Thymus (tissue), 11 donors: ENCODE measurements around the gene C22orf39. TPM values are rescaled to one million over a fixed set of nuclear protein-coding genes. Genes with fewer than 3 reads are reported as not detected.

ENCODE experiments used
- DNase-seq, 9 donors: peaks; one replicate each; pipeline ENCODE4 v3.0.0-alpha.2; 2013; ENCODE audit warnings: low spot score in 9 of 9, low read depth in 6 of 9, missing footprints in 1 of 9
- H3K27ac ChIP-seq, 2 donors: one replicate each; pipeline ENCODE4 v1.5.1; 2013; ENCODE audit warnings: control low read depth in 1 of 2, low read depth in 1 of 2, low read length in 1 of 2, mild to moderate bottlenecking in 1 of 2, moderate library complexity in 1 of 2
- H3K27me3 ChIP-seq, 2 donors: one replicate each; pipeline ENCODE4 v1.5.1; 2013; ENCODE audit warnings: low read length in 1 of 2; ENCODE audit not compliant: control insufficient read depth in 2 of 2, insufficient read depth in 1 of 2
- H3K36me3 ChIP-seq, 2 donors: one replicate each; pipeline ENCODE4 v1.5.1; 2013; ENCODE audit warnings: low read length in 1 of 2, mild to moderate bottlenecking in 1 of 2, moderate library complexity in 1 of 2; ENCODE audit not compliant: control insufficient read depth in 2 of 2, insufficient read depth in 2 of 2
- H3K4me1 ChIP-seq, 2 donors: one replicate each; pipeline ENCODE4 v1.5.1; 2013; ENCODE audit warnings: low read length in 2 of 2; ENCODE audit not compliant: control insufficient read depth in 2 of 2, insufficient read depth in 2 of 2
- H3K4me3 ChIP-seq, 2 donors: one replicate each; pipeline ENCODE4 v1.5.1; 2013; ENCODE audit warnings: low read length in 2 of 2, control low read depth in 1 of 2, mild to moderate bottlenecking in 1 of 2
- H3K9me3 ChIP-seq, 2 donors: one replicate each; pipeline ENCODE4 v1.5.1; 2013; ENCODE audit warnings: low read length in 1 of 2, mild to moderate bottlenecking in 1 of 2; ENCODE audit not compliant: control insufficient read depth in 2 of 2, insufficient read depth in 1 of 2
- WGBS: extraction: QIAGEN DNeasy Blood & Tissue Kit; methylation state at CpG from one replicate; pipeline ENCODE4 v1.1.7; 2013; 5-methylcytosine and 5-hydroxymethylcytosine counted together
- polyA plus RNA-seq: library from polyadenylated mRNA; stranded (reverse); fragments of 200-250 nt; gene quantifications from one replicate; pipeline ENCODE4 v1.2.3, GENCODE V29; 2013
- total RNA-seq: library from RNA; stranded (reverse); fragments of 120-200 nt; gene quantifications from one replicate; pipeline ENCODE4 v1.2.4, GENCODE V29; 2013
- donor health status: healthy.

The C22orf39 gene
- total and polyA plus RNA-seq, 2 donors, result 34.5 to 43.4 TPM

DNA sequence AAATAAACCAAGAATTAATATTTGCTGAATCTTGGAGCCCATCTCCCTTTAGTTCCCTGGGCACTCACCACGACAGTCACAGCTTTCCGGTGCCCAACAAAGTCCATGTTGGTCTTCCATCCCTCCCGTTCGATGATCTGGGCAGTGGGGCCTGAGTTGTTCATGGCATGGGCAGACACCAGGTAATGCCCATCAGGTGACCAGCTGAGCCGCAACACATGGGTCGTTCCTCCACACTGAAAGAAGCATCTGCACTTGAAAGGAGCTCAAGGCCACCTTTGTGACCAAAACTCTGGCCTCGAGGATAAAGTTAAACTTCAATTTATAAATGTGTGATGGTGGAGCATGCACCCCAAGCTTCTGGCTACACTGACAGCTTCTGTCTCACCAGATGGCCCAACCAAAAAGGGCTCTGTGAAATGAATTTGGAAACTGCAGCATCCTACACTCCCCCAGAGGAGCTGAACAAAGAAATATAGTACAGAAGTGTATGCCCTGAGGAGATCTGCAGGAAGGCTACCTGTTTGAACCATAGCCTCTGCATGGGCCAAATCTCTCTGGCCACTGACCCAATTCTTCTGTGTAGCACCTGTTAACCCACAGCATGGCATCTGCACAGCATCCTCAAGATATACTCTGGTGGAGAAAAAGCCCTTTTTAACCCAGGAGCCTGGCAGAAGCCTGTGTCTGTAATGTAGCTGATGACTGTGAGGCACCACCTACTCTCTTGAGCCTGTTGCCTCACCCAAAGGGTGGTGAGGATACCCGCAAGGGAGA, 53.0 kb downstream of the C22orf39 start:
- H3K9me3 ChIP-seq, result no peaks in the 10 kb centered on the region
- DNase-seq, result no peak
- no peaks in the 10 kb centered on the region for H3K27me3 ChIP-seq
- no peak overlapping the region for H3K4me3 ChIP-seq
- H3K36me3 ChIP-seq, result peaks cover 85 to 92% of the 10 kb centered on the region in 2 donors
- WGBS, result 99% methylated on average over 8 of the region's 8 CpGs
- no peak overlapping the region for H3K27ac ChIP-seq
- no peaks in the 10 kb centered on the region for H3K4me1 ChIP-seq

DNA sequence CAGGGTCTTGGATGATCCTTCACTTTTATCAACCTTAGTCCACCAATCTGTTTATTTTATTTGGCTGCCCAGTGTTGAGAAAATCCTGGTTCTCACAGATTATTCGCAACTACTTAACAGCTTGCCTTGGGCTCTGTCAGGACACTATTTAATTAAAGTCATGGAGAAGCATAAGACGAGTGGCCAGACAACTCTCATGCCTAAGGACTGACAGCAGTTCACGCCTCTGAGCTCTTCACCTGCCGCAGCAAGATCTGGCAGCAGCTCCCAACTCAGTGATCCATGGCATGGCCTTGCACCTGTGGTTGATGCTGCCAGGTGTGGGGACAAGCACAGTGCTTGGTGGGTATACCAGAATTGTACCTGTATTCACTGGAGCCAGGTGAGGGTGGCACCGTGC, 53.8 kb downstream of the C22orf39 start:
- Histone ChIP-seq H3K4me1 (no peaks in the 10 kb centered on the region), H3K27me3 (no peaks in the 10 kb centered on the region), H3K36me3 (peaks cover 88 to 93% of the 10 kb centered on the region in 2 donors), H3K4me3 (no peak overlapping the region), H3K9me3 (no peaks in the 10 kb centered on the region), H3K27ac (no peak overlapping the region)
- 99% methylated on average over 5 of the region's 5 CpGs for WGBS
- no peak for DNase-seq

Other genes starting within 250 kb of the C22orf39 start
- gene CLTCL1, start 156.0 kb downstream of the C22orf39 start, total RNA-seq, result 9.5 TPM
- 30.4 TPM for gene CLTCL1, start 156.0 kb downstream of the C22orf39 start, polyA plus RNA-seq
- gene HIRA, start 16.0 kb downstream of the C22orf39 start, total RNA-seq, result 15.4 TPM
- gene HIRA, start 16.0 kb downstream of the C22orf39 start, polyA plus RNA-seq, result 15.9 TPM
- 36.5 TPM for gene MRPL40, start 15.2 kb downstream of the C22orf39 start, total RNA-seq
- gene MRPL40, start 15.2 kb downstream of the C22orf39 start, polyA plus RNA-seq, result 50.6 TPM
- gene UFD1, start 31.5 kb upstream of the C22orf39 start, total RNA-seq, result 47.8 TPM
- 130 TPM for gene UFD1, start 31.5 kb upstream of the C22orf39 start, polyA plus RNA-seq
- gene CDC45, start 32.2 kb upstream of the C22orf39 start, total RNA-seq, result 31.7 TPM
- 5.1 TPM for gene CDC45, start 32.2 kb upstream of the C22orf39 start, polyA plus RNA-seq
- gene CLDN5, start 76.7 kb upstream of the C22orf39 start, total RNA-seq, result 8.9 TPM
- gene CLDN5, start 76.7 kb upstream of the C22orf39 start, polyA plus RNA-seq, result 112 TPM